IPS DF 6.9 (cell line): Measurements from ENCODE around the gene PSPN.

Experiments used
- DNase-seq: peaks from one replicate; pipeline ENCODE4 v3.0.0-alpha.2; 2013; ENCODE audit warnings: low read depth, low spot score
- H3K27ac ChIP-seq: one replicate; pipeline ENCODE4 v1.5.1; 2013; ENCODE audit warnings: low read length, control low read depth
- H3K27me3 ChIP-seq: 2 replicates; pipeline ENCODE4 v1.6.1; 2013; ENCODE audit warnings: mild to moderate bottlenecking, low read length; ENCODE audit not compliant: control insufficient read depth, insufficient read depth
- H3K36me3 ChIP-seq: 2 replicates; pipeline ENCODE4 v1.6.1; 2013; ENCODE audit warnings: low read length; ENCODE audit not compliant: control insufficient read depth, insufficient read depth
- H3K4me1 ChIP-seq: 2 replicates; pipeline ENCODE4 v1.6.1; 2013; ENCODE audit warnings: low read length; ENCODE audit not compliant: control insufficient read depth, insufficient read depth
- H3K4me3 ChIP-seq: 2 replicates; pipeline ENCODE4 v1.5.1; 2013; ENCODE audit warnings: mild to moderate bottlenecking, low read length
- H3K9me3 ChIP-seq: 2 replicates; pipeline ENCODE4 v1.6.1; 2013; ENCODE audit warnings: low read length, inconsistent platforms; ENCODE audit not compliant: control insufficient read depth, insufficient read depth
- WGBS: extraction: QIAGEN DNeasy Blood & Tissue Kit; methylation state at CpG from one replicate; pipeline ENCODE4 v1.1.7; 2013; ENCODE audit warnings: mixed read lengths, missing lambda C conversion rate; ENCODE audit not compliant: insufficient read length, insufficient coverage; 5-methylcytosine and 5-hydroxymethylcytosine counted together

PSPN gene, protein sequence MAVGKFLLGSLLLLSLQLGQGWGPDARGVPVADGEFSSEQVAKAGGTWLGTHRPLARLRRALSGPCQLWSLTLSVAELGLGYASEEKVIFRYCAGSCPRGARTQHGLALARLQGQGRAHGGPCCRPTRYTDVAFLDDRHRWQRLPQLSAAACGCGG

GRCh38 chr19:6375411-6376010 lies at the start of gene PSPN:
TSS of gene PSPN (minus strand) at chr19:6375933. CDS start at chr19:6375849, 84 bp downstream.
- H3K4me3 ChIP-seq: no peak within 1 kb of the TSS
- H3K27ac ChIP-seq: no peak within 1 kb of the TSS
- H3K27me3 ChIP-seq: no peaks in the 10 kb centered on the region
- H3K9me3 ChIP-seq: no peaks in the 10 kb centered on the region; the same call in 1 of the 2 replicates
- peaks cover 18% of the 10 kb centered on the region for H3K36me3 ChIP-seq
- WGBS: no CpG with 5 or more reads among the region's 25 CpGs
- peaks cover 2% of the 10 kb centered on the region for H3K4me1 ChIP-seq
- DNase-seq: no peak

GRCh38 chr19:6424939-6425731 lies 49.4 kb upstream of the PSPN start:
- Histone ChIP-seq H3K27ac (no peak overlapping the region), H3K9me3 (no peaks in the 10 kb centered on the region; the same call in 1 of the 2 replicates), H3K4me3 (no peak overlapping the region), H3K36me3 (peaks cover 14% of the 10 kb centered on the region), H3K27me3 (no peaks in the 10 kb centered on the region), H3K4me1 (no peaks in the 10 kb centered on the region)
- no CpG with 5 or more reads among the region's 43 CpGs for WGBS
- DNase-seq: peak; percentile 100

DNA sequence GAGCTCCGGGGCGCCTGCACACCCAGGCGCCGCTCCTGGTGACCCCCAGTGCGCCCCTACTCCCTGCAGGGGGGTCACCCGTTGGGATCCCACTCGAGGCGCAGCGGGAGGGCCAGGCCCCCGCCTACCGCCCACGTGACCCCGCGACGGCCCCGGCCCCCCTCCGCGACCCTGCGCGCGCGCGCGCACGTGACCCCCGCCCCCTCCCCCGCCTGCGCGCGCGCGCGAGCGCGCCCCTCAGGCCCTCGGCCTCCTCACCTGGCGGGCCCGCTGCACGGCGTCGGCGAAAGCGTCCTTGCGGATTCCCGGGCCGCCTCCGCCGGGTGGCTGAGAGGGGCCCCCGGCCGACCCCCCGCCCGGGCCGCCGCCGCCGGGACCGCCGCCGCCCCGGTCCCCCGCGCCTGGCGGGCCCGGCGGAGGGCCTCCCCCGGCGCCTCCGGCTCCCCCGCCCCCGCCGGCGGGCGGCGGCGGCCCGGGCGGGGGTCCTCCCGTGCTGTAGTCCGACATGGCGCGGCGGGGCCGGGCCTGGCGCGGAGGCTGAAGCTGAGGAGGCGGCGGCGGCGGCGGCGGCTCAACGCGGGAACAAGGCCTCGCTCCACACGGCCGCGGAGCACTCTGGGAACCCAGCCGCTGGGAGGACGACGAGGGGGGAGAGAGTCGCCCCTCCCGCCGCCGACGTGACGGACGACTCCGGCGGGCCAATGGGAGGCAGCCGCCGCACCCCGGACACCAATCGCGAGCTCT lies 48.6 kb upstream of the PSPN start, which contains the start of gene KHSRP:
Gene KHSRP, minus strand, starts transcription at position 617 of the 744 bp plus-strand sequence. Its CDS starts 110 bp downstream, at position 507.
- Histone ChIP-seq H3K9me3 (no peaks in the 10 kb centered on the region; the same call in 1 of the 2 replicates), H3K4me1 (no peaks in the 10 kb centered on the region), H3K27ac (no peak within 1 kb of the TSS), H3K4me3 (peak within 1 kb of the TSS; percentile 69), H3K27me3 (no peaks in the 10 kb centered on the region), H3K36me3 (peaks cover 21% of the 10 kb centered on the region)
- no peak for DNase-seq
- WGBS: no CpG with 5 or more reads among the region's 114 CpGs

DNA sequence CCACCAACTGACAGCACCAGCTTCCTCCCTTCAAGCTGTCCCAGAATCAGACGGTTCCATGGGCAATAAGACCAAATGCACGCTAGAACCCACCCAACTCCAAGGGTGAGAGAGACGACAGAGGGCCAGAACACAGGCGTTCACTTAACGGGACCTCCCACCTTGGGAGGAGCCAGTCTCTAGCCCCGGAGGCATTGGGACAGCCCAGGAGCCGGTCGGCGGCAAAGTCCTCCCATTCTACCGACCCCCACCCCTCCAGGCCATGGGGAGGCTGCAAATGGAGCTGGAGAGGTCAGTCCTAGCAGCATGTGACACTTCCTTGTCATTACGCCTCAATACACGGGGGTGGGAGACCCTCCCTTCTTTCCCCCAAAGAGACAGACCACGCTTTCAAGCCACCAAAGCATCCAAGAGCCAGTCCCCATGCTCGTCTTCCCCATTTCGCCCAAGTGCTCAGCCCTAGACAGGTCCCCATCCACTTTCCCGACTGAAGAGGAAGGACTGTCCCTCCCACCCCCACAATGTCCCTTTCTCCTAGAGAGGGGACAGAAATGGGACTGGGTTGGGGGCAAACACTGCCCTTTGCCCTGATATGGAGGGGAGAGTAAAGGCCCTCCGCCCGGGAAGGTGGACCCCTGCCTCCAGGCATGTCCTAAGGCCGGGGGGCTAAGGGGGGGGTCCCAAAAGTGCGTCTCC lies 47.9 kb upstream of the PSPN start:
- no peak for DNase-seq
- Histone ChIP-seq H3K9me3 (no peaks in the 10 kb centered on the region; the same call in 1 of the 2 replicates), H3K4me3 (peak overlapping the region; percentile 69), H3K4me1 (no peaks in the 10 kb centered on the region), H3K36me3 (peaks cover 28% of the 10 kb centered on the region), H3K27ac (no peak overlapping the region), H3K27me3 (no peaks in the 10 kb centered on the region)
- no CpG with 5 or more reads among the region's 20 CpGs for WGBS

GRCh38 chr19:6421075-6422014 lies 45.6 kb upstream of the PSPN start:
- WGBS: no CpG with 5 or more reads among the region's 20 CpGs
- Histone ChIP-seq H3K4me1 (no peaks in the 10 kb centered on the region), H3K9me3 (no peaks in the 10 kb centered on the region; the same call in 1 of the 2 replicates), H3K36me3 (peaks cover 51% of the 10 kb centered on the region), H3K27me3 (no peaks in the 10 kb centered on the region), H3K4me3 (no peak overlapping the region), H3K27ac (no peak overlapping the region)
- DNase-seq: no peak

DNA sequence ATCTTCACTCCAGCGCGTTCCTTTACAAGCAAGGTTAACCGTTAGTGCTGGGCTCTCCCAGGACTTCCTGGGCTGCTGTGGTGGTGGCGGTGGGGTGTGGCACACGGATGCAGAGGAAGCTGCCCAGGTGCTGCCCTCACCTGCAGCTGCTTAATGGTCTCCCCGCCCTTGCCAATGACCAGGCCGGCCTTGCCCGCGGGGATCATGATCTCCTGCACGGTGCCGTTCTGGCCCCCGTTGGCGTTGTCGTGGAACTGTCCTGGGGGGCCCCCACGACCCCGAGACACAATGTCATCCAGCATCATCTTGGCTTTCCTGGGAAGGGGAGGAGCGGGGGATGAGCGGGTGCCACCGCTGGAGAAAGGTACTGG lies 42.8 kb upstream of the PSPN start:
- H3K36me3 ChIP-seq: peaks cover 71% of the 10 kb centered on the region
- H3K27me3 ChIP-seq: no peaks in the 10 kb centered on the region
- H3K27ac ChIP-seq: no peak overlapping the region
- no peak for DNase-seq
- H3K4me1 ChIP-seq: no peaks in the 10 kb centered on the region; the same call in 1 of the 2 replicates
- H3K4me3 ChIP-seq: no peak overlapping the region
- no peaks in the 10 kb centered on the region for H3K9me3 ChIP-seq
- no CpG with 5 or more reads among the region's 19 CpGs for WGBS

- H3K4me3 ChIP-seq: no peak overlapping the region
- no peaks in the 10 kb centered on the region; the same call in 1 of the 2 replicates for H3K4me1 ChIP-seq
- no peak for DNase-seq
- H3K27me3 ChIP-seq: no peaks in the 10 kb centered on the region
- no peaks in the 10 kb centered on the region for H3K9me3 ChIP-seq
- no CpG with 5 or more reads among the region's 33 CpGs for WGBS
- no peak overlapping the region for H3K27ac ChIP-seq
- peaks cover 71% of the 10 kb centered on the region for H3K36me3 ChIP-seq
Observed at GRCh38 chr19:6417713-6418561, 42.2 kb upstream of the PSPN start.

DNA sequence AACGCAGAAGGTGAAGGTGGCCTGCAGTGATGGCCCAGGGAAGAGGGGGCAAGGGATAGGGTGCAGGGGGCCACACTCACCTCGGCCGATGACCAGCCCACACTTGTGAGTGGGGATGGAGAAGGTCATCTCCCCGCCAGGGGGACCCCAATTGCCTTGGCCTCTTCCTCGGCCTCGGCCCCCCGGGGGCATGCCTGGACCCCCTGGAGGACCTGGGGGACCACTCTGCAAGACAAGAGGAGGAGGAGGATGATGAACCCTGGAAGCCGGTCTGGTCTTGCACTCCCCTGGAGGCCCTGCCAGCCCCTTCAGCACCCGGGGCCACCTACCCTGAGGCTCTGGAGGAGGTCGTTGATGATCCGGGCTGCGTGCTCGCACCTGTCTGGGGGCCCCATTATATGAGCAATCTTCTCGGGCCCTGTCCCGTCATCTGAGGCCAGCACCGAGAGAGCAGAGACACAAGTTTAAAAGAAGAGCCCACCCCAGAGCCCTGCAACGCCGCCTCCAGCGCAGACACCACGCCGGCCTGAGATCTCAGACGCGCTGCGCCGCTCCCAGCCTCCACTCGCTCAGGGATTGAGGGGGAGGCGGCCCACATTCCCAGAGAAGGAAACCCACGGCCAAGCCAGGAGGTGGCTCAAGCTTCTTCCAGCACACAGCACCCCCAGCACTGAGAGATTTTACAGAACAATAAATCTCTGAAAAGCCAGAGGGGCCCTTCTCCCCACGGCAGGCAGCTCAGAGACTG lies 41.1 kb upstream of the PSPN start:
- H3K27ac ChIP-seq: no peak overlapping the region
- peaks cover 71% of the 10 kb centered on the region for H3K36me3 ChIP-seq
- H3K27me3 ChIP-seq: no peaks in the 10 kb centered on the region
- no CpG with 5 or more reads among the region's 29 CpGs for WGBS
- no peak overlapping the region for H3K4me3 ChIP-seq
- no peaks in the 10 kb centered on the region for H3K9me3 ChIP-seq
- no peak for DNase-seq
- peaks cover 1% of the 10 kb centered on the region; the same call in 1 of the 2 replicates for H3K4me1 ChIP-seq
